SK-MEL-5 (cell line): ENCODE data around the gene ARMH4. TPM values are rescaled to one million over a fixed set of nuclear protein-coding genes. Genes with fewer than 3 reads are reported as not detected.

Experiments
- DNase-seq: peaks from one replicate; pipeline ENCODE4 v3.0.0-alpha.2; 2016; ENCODE audit warnings: low read depth, low spot score
- in situ Hi-C: cut with HindIII; loops from 2 replicates; pipeline ENCODE4 v1.10.0; 2016; ENCODE audit warnings: low sequenced_read_pairs, high pct_unique_total_duplicates, low pct_unique_long_range_greater_than_20kb
- total RNA-seq: library from RNA; depleted of rRNA; stranded (reverse); fragments of >200 nt; shearing (Covaris generic); gene quantifications from 2 replicates; pipeline ENCODE4 v1.2.3, GENCODE V29; 2014

ARMH4 gene
- total RNA-seq, 1 experiment from 2014 or later = 3.1 TPM

- in situ Hi-C loops = no loop called here
- no peak for DNase-seq
Measured at GRCh38 chr14:58118097-58118815, 33.8 kb downstream of the ARMH4 start.

GRCh38 chr14:58109744-58110143 is 42.3 kb downstream of the ARMH4 start:
- in situ Hi-C loops = no loop called here
- no peak for DNase-seq

GRCh38 chr14:58108717-58109116 is 43.3 kb downstream of the ARMH4 start:
- no peak for DNase-seq
- in situ Hi-C loops = no loop called here

- DNase-seq = peak; percentile 64
- in situ Hi-C loops = no loop called here
Measured at GRCh38 chr14:58107947-58108552, 44.0 kb downstream of the ARMH4 start.

- in situ Hi-C loops = no loop called here
- no peak for DNase-seq
Measured at GRCh38 chr14:58107041-58107440, 45.0 kb downstream of the ARMH4 start.

GRCh38 chr14:58106446-58106845 is 45.6 kb downstream of the ARMH4 start:
- DNase-seq = no peak
- in situ Hi-C loops = no loop called here

- no peak for DNase-seq
- in situ Hi-C loops = no loop called here
Measured at GRCh38 chr14:58104808-58105207, 47.2 kb downstream of the ARMH4 start.

- no peak for DNase-seq
- in situ Hi-C loops = no loop called here
Measured at GRCh38 chr14:58100735-58101368, 51.2 kb downstream of the ARMH4 start.

- no peak for DNase-seq
- in situ Hi-C loops = no loop called here
Measured at GRCh38 chr14:58099682-58100081, 52.3 kb downstream of the ARMH4 start.

GRCh38 chr14:58098507-58098906 is 53.5 kb downstream of the ARMH4 start:
- DNase-seq = no peak
- in situ Hi-C loops = no loop called here

- DNase-seq = no peak
- in situ Hi-C loops = no loop called here
Measured at GRCh38 chr14:58096731-58097130, 55.3 kb downstream of the ARMH4 start.

GRCh38 chr14:58091883-58092630 is 60.0 kb downstream of the ARMH4 start:
- in situ Hi-C loops = no loop called here
- no peak for DNase-seq

- in situ Hi-C loops = no loop called here
- DNase-seq = no peak
Measured at GRCh38 chr14:58089612-58090011, 62.4 kb downstream of the ARMH4 start.

- DNase-seq = no peak
- in situ Hi-C loops = no loop called here
Measured at GRCh38 chr14:58088961-58089360, 63.1 kb downstream of the ARMH4 start.

- no peak for DNase-seq
- in situ Hi-C loops = no loop called here
Measured at GRCh38 chr14:58085877-58086276, 66.1 kb downstream of the ARMH4 start.

GRCh38 chr14:58082491-58083098 is 69.4 kb downstream of the ARMH4 start:
- DNase-seq = peak; percentile 59
- in situ Hi-C loops = no loop called here

GRCh38 chr14:58082011-58082410 is 70.0 kb downstream of the ARMH4 start:
- in situ Hi-C loops = no loop called here
- no peak for DNase-seq

GRCh38 chr14:58078471-58078870 is 73.5 kb downstream of the ARMH4 start:
- in situ Hi-C loops = no loop called here
- no peak for DNase-seq
